Activated CD8-positive, alpha-beta memory T cell treated with anti-CD3 and anti-CD28 coated beads, Interleukin-2, amount 50 U/mL, for 48 hours (primary cell): ENCODE results near the gene SLC7A6OS.
A peak's percentile ranks its signal among the peaks of the same experiment; 100 is the strongest.

Experiments used
- DNase-seq: peaks from one replicate; pipeline ENCODE4 v3.0.0-alpha.2; 2020

Gene SLC7A6OS

GRCh38 chr16:68343137-68343536, 32.4 kb upstream of the SLC7A6OS start:
- no peak for DNase-seq

- no peak for DNase-seq
These were observed 31.9 kb upstream of the SLC7A6OS start for GRCh38 chr16:68342620-68343019.

- no peak for DNase-seq
These were observed 28.5 kb upstream of the SLC7A6OS start for GRCh38 chr16:68339214-68339613.

GRCh38 chr16:68338326-68339119, 27.8 kb upstream of the SLC7A6OS start:
- no peak for DNase-seq

GRCh38 chr16:68335175-68335574, 24.4 kb upstream of the SLC7A6OS start:
- DNase-seq: no peak

GRCh38 chr16:68332411-68333121, 21.8 kb upstream of the SLC7A6OS start:
- DNase-seq: no peak

- no peak for DNase-seq
These were observed 21.2 kb upstream of the SLC7A6OS start for GRCh38 chr16:68331879-68332410.

GRCh38 chr16:68328860-68329390, 18.2 kb upstream of the SLC7A6OS start:
- DNase-seq: no peak

GRCh38 chr16:68328151-68328859, 17.6 kb upstream of the SLC7A6OS start:
- peak; percentile 85 for DNase-seq

GRCh38 chr16:68324780-68325357, 14.1 kb upstream of the SLC7A6OS start:
- DNase-seq: no peak

- DNase-seq: no peak
These were observed 13.6 kb upstream of the SLC7A6OS start for GRCh38 chr16:68324336-68324735.

GRCh38 chr16:68319185-68319908, 8.6 kb upstream of the SLC7A6OS start:
- DNase-seq: peak; percentile 64

GRCh38 chr16:68313116-68313515, 2.4 kb upstream of the SLC7A6OS start:
- DNase-seq: no peak

GRCh38 chr16:68310437-68310773, 341 bp downstream of the SLC7A6OS start:
- peak; percentile 61 for DNase-seq

- DNase-seq: no peak
These were observed 947 bp downstream of the SLC7A6OS start for GRCh38 chr16:68309799-68310198.

- DNase-seq: no peak
These were observed 4.1 kb downstream of the SLC7A6OS start for GRCh38 chr16:68306633-68307032.

GRCh38 chr16:68300734-68301459, 9.8 kb downstream of the SLC7A6OS start:
- DNase-seq: no peak

- DNase-seq: no peak
These were observed 10.9 kb downstream of the SLC7A6OS start for GRCh38 chr16:68299571-68300453.

GRCh38 chr16:68298907-68299561, 11.7 kb downstream of the SLC7A6OS start:
- no peak for DNase-seq

GRCh38 chr16:68298312-68298711, 12.4 kb downstream of the SLC7A6OS start:
- DNase-seq: no peak
